NCI-H460 (cell line): ENCODE measurements around the gene OSBPL5. TPM values are rescaled to one million over a fixed set of nuclear protein-coding genes. Genes with fewer than 3 reads are reported as not detected.

ENCODE experiments used
- DNase-seq: peaks from one replicate; pipeline ENCODE4 v3.0.0-alpha.2; 2016; ENCODE audit warnings: low read depth; ENCODE audit errors: extremely low read depth
- polyA plus RNA-seq: library from polyadenylated mRNA; depleted of rRNA; stranded (reverse); fragments of >200 nt; gene quantifications from 2 replicates; pipeline ENCODE4 v1.2.3, GENCODE V29; 2014; cell fraction: nucleus; rRNA removed
- total RNA-seq: library from RNA; depleted of rRNA; stranded (reverse); fragments of >200 nt; shearing (Covaris generic); gene quantifications from 2 replicates; pipeline ENCODE4 v1.2.3, GENCODE V29; 2014; rRNA removed

OSBPL5 gene
- 80.6 and 84.9 TPM in 2 replicates for total RNA-seq
- 197 and 220 TPM in 2 replicates for polyA plus RNA-seq

DNA sequence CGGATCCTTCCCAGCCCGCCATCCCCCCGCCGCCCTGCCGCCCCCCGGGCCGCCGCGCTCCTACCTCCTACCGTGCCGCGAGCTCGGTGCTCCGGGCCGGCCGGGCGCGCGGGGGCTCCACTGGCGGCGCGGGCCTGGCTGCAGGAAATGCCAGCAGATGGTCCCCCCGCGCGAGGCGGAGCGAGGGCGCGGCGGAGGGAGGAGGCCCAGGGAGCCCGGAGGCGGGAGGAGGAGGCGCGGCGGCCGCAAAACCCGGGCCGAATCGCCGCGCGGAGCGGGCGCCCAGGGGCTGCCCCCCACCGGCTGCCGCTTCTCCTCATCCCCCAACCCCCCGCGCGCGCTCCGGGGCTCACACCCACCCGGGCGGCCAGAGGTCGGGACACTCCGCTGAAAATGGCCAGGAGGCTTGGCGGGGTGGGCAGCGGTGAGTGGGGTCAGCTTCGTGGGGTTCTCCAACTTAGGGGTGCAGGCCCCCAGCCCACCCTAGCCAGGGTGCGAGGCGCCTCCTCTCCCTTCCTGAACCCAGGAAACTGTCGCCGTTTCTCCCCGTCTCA is at the start of gene OSBPL5:
OSBPL5 (minus strand) TSS at position 159 of the 554 bp plus-strand sequence. CDS start 36,162 bp downstream, outside the sequence.
- DNase-seq = peak; percentile 40

DNA sequence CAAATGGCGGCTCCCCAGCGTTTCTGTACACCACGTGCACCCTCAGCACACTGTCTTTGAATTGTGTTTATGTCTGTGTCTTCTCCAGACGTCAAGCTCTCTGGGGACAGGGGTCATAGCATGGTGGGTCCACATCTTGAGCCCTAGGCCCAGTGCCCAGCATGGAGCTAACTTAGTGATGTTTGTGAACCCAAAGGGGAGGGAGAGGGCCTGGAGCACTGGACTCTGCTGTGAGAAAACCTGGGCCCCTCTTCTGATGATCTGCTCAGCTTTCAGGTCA is 49.2 kb upstream of the OSBPL5 start:
- no peak for DNase-seq

- DNase-seq = no peak
Measured at GRCh38 chr11:3213659-3214419, 48.7 kb upstream of the OSBPL5 start.

GRCh38 chr11:3208272-3208671 is 43.2 kb upstream of the OSBPL5 start:
- DNase-seq = no peak

DNA sequence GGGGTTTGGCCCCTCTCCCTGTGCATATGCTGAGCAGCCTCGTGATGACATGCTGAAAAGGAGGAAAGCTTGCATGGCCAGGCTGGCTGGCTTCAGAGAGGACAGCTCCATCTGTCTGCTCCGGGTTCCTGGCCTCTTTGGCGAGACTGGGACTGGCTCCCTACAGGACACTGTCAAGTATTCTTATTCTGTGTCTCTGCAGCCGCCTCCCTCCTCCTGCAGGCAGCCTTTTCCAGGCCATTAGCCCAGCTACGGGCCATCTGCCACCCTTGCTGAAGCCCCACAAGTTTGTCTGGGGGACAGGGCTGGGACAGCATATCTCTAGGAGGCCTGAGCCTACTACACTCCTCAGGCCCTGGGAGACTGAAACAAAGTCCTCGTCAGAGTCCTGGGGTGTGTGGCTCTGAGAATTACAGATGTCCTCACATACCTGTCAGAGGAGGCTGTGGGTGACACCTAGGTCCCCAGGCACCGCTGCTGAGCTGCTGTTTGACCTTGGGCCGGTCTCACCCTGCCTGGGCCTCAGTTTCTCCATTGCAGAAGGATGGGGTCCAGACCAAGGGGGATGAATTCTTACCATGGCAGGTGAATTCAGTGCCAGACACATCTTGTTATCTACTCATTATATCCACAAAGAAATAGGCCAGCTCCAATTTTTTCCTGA is 42.5 kb upstream of the OSBPL5 start:
- no peak for DNase-seq

DNA sequence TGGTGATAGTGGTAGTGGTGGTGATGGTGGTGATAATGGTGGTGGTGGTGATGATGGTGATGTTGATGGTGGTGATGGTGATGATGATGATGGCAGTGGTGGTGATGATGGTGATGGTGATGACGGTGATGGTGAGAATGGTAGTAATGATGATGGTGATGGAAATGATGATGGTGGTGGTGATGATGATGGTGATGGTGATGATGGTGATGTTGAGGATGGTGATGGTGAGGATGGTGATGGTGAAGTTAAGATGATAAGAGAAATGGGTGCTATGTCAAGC is 41.8 kb upstream of the OSBPL5 start:
- no peak for DNase-seq

DNA sequence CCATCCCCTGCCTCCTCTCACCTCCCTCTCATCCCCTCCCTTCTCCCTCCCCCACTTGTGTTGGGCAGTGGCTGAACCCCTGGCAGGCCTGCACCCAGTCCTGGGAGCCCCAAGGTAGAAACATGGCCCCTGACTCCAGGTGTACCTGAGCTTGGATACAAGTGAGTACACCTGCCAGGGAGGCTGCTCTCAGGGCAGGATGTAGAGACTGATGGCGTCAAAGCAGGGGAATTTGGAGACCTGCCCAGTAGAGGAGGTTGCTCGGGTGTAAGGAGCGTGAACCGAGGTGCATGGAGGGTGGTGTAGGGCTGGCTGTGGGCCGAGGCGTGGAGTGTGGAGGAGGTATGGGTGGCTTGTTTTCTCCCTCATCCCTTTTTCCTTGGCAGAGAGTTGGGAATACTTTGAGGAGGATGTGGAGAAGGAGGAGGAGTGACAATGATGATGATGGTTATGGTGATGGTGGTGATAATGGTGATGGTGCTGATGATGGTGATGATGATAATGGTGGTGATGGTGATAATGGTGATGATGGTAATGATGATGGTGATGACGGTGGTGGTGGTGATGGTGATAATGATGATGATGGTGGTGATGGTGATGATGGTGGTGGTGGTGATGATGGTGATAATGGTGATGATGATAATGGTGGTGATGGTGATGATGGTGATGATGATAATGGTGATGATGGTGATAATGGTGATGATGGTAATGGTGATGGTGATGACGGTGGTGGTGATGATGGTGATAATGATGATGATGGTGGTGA is 41.2 kb upstream of the OSBPL5 start:
- DNase-seq = no peak

- DNase-seq = no peak
Measured at GRCh38 chr11:3205261-3206155, 40.4 kb upstream of the OSBPL5 start.

- DNase-seq = no peak
Measured at GRCh38 chr11:3204141-3205015, 39.3 kb upstream of the OSBPL5 start.

DNA sequence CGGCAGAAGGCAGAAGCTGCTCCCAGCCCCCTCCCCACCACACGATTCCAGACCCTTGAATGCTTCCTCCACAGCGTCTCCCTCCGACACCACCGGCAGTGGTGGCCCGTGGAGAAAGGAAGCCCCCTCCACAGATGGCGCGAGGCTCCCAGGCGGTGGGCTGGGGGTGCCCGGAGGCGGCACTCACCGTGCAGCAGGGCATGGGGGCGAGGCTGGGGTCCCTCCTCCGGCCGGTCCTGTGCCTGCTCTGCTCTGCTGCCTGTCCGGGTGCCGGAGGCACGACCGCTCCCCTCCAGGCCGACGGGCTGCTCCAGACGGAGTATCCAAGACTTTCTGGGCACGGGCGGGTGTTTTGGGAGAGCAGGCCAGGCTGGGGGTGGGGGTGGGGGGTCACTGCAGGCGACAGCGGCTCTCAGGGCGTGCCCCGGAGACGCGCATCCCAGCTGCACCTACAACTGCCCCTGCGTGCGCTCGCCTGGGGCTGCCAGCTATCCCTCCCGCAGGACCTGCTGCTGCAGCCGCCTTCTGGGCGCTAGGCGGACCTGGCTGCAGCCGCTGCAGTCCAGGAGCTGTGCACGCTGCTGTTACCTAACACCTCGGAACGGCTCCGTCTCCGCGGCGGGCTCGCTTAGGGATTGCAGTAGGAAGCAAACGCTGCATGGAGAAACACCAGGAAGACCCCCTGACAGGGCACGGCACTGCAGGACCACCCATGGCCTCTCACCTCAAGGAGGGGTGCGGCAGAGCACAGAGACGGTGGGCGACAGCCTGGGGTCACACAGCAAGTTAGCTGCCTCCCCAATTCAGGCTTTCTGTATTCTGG is 38.3 kb upstream of the OSBPL5 start:
- no peak for DNase-seq

GRCh38 chr11:3202759-3203158 is 37.6 kb upstream of the OSBPL5 start:
- DNase-seq = no peak

- DNase-seq = no peak
Measured at GRCh38 chr11:3202305-3202704, 37.2 kb upstream of the OSBPL5 start.

DNA sequence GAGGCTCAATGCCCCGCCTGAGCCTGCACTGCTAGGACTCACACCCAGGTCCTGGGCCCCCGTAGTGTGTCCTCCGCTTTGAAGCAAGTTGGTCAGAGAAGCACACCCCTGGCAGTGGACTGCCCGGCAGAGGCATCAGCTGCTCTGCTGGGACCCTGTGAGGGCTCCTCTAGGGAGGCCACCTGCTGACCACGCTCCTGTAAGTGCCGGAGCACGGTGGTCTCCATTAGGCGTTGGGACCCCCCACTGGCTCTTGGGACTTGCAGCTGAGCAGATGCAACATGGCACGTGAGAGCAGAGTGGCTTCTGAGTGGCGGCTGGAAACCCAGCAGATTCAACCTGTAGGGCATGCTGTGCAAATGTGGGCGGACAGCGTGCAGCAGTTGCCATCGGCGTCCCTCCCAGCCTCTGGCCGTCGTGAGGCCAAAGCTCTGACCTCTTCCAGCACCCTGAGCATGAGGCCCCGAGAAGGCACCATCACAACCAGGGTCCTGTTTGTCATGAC is 36.6 kb upstream of the OSBPL5 start:
- DNase-seq = no peak

GRCh38 chr11:3201112-3201581 is 36.0 kb upstream of the OSBPL5 start:
- DNase-seq = no peak

DNA sequence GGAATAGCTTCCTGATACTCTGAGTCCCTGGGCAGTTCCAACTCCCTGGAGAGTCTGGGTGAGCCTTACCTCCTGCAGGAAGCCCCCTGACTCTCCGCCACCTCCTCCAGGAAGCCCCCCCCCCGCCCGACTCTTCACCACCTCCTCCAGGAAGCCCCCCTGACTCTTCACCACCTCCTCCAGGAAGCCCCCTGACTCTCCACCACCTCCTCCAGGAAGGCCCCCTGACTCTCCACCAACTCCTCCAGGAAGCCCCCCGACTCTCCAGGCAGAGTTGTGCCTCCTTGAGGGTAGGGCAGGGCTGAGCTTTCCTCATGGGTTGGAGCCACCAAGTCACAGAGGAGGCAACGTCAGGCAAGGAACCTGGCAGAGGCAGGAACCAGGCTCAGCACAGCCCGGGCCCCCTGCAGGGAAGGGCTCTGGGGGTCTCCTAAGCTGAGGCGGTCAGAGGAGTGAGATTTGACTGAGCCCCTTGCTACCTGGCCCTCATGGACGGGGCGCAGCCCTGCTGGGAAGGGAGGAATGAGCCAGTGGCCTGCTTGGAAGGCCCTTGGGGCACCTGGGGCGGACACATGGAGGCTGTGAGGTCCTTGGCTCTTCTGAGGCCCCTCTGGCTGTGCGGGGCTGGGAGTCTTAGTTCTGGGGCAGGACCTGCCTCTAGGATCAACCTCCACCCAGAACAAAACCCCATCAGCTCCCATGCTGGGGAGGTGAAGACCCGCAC is 35.4 kb upstream of the OSBPL5 start:
- no peak for DNase-seq

DNA sequence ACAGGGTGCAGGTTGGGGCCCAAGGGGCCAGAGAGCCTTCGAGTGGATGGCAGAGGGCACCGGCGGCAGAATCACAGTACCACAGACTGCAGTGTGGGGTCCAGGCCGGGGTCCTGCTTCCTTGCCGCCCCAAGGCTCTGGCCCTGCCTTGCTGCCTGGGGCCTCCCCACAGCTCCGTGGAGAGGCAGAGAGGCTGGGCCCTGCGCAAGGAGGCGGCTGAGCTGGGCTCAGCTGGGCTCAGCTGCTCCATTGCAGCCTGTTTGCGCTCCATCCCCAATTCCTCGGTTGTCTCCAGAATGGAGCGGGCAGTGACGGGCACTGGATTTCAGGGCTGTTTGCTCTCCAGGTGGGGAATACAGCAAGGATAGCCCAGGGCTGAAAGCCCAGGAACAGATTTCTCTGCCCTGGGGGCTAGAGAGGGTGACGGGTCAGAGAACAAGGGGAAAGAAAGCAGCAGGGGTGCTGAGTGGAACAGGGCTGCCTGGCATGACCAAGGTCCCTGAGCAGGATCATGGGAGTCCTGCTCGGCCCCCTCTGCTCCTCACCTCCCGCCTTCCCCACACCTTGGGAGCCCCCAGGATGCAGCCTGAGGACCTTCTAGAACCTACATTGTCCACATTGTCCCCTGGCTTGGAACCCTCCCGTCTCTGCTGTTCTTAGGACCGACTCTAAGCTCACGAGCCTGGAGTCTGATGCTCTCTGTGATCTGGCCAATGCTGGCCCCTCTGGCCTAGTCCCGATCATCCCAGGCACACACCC is 34.6 kb upstream of the OSBPL5 start:
- no peak for DNase-seq

- no peak for DNase-seq
Measured at GRCh38 chr11:3198815-3199214, 33.7 kb upstream of the OSBPL5 start.
